NCI-H2227 (cell line): ENCODE measurements around the gene ADARB2.
"Not testable (repeated sequence)": the region's sequence is repeated elsewhere in the genome, so short reads cannot be mapped to it uniquely, and the experiment has no call there.

Source experiments
- DNase-seq: peaks from one replicate; lab custom pipeline; 2025; ENCODE audit not compliant: unreplicated experiment; lab: John Stamatoyannopoulos, UW

The ADARB2 gene

GRCh38 chr10:1362589-1363445 lies 374.5 kb downstream of the ADARB2 start:
- DNase-seq, result no peak

GRCh38 chr10:1361411-1362105 lies 375.8 kb downstream of the ADARB2 start:
- no peak for DNase-seq

GRCh38 chr10:1360558-1361164 lies 376.7 kb downstream of the ADARB2 start:
- no peak for DNase-seq

DNA sequence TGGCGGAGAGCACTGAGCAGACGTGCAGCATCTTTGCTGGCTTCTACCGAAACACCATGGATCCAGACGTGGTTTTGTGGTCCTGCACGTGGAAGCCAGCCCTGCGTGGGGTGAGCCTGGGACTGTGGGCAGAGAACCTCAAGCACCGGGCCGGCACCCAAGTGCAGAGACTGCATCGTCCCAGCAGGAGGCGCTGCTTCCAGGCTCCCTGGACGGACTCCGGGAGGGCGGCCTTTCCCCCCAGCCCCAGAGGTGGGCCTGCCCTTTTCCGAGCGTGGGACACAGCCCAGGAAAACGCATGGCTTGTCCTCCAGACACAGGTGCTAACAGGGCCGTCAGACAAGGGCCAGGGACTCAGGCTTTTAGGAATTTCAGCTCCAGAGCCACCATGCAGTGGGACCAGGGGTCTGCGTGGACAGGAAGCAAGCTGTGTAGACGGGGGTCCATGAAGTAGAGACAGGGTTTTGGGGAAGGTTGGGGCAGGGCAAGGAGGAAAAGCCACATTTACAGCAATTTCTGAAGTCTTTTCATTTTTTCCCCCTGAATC lies 377.2 kb downstream of the ADARB2 start:
- DNase-seq, result no peak

- DNase-seq, result no peak
Observed at GRCh38 chr10:1359626-1359955, 377.7 kb downstream of the ADARB2 start.

DNA sequence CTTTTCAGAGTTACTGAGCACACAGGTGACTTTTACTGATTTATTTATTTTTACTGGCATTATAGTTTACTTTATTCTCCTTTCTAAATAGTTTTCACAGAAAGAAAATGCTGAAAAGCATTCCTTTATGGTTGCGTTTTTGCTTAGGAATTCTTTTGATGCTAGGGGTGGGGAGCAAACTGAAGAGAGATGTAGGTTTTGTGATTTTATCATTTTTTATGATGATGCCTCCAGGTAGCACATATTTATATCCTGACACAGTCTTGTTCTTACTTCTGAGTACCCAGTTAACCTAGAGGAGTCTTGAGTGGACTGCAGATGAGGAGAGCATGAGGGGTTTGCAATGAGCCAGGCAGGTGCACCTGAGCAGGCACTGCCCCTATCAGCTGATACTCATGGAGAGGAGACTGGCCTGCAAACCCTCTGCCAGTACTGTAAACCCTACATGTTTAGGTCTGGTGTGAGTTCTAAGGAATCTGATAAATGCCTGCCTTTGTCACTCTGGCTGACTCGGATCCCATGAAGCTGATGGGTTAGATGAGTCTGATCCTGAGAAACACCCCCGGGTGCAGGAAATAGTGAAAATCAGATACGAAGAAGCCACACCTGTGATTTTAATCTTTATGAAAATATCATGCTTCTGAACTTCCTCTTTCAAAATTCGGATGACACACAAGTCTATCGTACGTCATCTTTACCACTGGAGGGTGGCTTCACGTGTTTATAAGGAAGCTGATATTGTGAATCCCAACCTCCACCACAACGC lies 378.3 kb downstream of the ADARB2 start:
- no peak for DNase-seq

DNA sequence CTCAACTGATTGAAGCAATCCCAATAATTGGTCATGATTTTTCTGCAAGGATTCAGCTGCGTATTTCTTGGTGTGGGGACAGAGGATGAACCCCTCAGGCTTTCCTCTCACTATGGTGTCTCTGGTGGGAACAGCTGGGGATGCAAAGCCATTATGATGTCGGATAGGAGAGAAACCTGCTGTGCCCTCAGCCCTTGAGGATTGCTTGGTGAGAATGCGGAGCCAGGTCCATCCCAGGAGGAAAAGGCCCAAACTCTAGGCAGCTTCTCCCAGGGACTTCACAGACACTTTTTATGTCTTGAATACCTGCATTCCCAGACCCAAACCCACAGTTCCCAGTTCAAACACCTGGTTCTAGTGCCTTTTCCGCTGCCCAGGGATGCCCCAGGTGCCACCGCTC lies 379.2 kb downstream of the ADARB2 start:
- no peak for DNase-seq

DNA sequence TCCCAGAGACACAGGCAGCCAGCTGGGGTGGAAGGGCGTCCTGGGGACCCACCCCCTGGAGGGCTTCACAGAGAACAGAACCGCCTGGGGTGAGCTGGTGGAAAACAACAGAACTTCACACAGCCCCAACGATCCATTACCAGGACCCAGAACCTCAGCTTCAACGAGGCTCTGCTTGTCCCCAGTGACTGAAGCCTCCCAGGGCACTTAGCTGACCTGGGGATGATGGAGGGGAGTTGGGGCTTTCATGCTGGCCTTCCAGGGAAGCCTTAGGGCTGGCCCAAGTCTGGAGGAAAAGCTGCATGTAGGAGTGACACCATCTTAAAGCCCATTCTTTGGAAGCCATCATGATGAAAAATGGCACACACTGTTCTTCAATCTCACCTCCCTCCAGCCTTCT lies 381.0 kb downstream of the ADARB2 start:
- DNase-seq, result no peak

DNA sequence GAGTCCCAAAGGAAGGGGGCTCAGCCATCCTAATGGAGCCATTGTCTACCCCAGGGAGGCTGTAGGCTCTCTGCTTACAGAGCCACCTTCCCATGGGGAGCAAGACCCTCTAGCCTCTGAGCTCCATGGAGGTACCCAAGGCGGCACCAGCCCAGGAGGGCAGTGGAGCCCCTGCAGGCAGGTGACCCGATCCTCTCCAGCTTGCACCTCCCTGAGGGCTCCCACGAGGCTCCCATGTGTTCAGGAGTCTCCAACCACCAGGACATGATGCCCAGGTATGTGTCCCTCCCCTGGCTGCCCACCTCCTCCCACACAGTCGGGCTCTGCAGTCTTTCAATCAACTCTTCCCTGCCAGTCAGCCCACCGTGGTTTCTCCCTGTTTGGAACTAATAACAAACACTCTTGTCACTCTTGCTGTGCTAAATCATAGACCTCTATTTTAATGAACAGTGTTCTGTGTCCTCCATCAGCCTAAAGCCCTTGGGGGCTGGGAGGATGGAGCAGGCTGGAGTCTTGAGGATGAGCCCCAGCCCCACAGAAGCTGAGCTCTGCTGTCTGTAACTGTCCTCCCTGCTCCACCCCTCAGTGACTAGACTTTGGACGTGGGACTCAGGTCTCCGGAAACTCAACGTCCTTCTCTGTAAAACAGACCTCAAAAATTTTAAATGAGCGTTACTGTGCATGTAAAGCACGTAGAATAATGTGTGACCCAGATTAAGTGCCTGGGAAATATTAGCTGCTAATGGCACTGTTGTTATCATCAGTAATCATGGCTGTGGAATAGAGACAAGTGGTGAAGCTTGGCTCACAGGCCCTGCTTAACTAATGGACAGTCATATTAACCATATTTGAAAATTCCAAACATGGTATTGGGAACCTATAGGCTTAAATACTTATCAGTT lies 382.3 kb downstream of the ADARB2 start:
- DNase-seq, result no peak

GRCh38 chr10:1352296-1352695 lies 385.0 kb downstream of the ADARB2 start:
- not testable (repeated sequence) for DNase-seq

GRCh38 chr10:1348773-1349050 lies 388.6 kb downstream of the ADARB2 start:
- no peak for DNase-seq

- DNase-seq, result no peak
Observed at GRCh38 chr10:1347962-1348772, 389.2 kb downstream of the ADARB2 start.

- no peak for DNase-seq
Observed at GRCh38 chr10:1347525-1347924, 389.8 kb downstream of the ADARB2 start.

- no peak for DNase-seq
Observed at GRCh38 chr10:1346201-1346600, 391.1 kb downstream of the ADARB2 start.

- no peak for DNase-seq
Observed at GRCh38 chr10:1345368-1345767, 392.0 kb downstream of the ADARB2 start.

GRCh38 chr10:1344846-1345245 lies 392.5 kb downstream of the ADARB2 start:
- no peak for DNase-seq

DNA sequence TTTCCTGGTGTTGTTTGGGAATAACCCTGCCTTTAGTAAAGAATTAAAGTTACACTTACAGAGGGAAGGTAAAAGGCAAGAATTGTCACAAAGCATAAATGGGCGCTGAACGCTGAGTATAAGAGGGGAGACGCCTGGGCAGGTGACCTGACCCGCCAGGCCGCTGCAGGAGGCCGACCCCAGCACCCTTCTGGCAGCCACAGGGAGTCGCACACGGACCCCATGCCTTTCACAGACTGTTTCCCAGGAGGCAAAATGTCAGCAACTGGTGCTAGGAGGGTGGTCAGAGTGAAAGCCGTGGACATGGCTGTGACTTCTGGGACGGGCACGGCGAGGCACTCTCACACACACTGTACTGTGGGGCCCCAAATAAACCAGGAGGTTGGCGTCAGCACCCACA lies 392.9 kb downstream of the ADARB2 start:
- no peak for DNase-seq

GRCh38 chr10:1343176-1343575 lies 394.1 kb downstream of the ADARB2 start:
- no peak for DNase-seq

- DNase-seq, result not testable (repeated sequence)
Observed at GRCh38 chr10:1341052-1341451, 396.3 kb downstream of the ADARB2 start.
